GM19025 (cell line): ENCODE results near the gene GPR3.

ENCODE experiments used
- ATAC-seq: cut with Tn5 transposase; IDR thresholded peaks from one replicate; pipeline ENCODE4 v1.9.1; 2021; ENCODE audit warnings: mild to moderate bottlenecking, low read depth, moderate library complexity; ENCODE audit not compliant: unreplicated experiment

The GPR3 gene

GRCh38 chr1:27392096-27392777 lies at the start of gene GPR3:
TSS of gene GPR3 (plus strand) at chr1:27392622. CDS start at chr1:27393799, 1,177 bp downstream.
- ATAC-seq: peak; percentile 74

GRCh38 chr1:27342778-27343638 lies 49.4 kb upstream of the GPR3 start:
- no peak for ATAC-seq

- ATAC-seq: no peak
Measured at GRCh38 chr1:27343639-27344025, 48.8 kb upstream of the GPR3 start.

GRCh38 chr1:27345272-27345671 lies 47.1 kb upstream of the GPR3 start:
- no peak for ATAC-seq

- no peak for ATAC-seq
Measured at GRCh38 chr1:27346357-27346756, 46.1 kb upstream of the GPR3 start.

- ATAC-seq: no peak
Measured at GRCh38 chr1:27346991-27347624, 45.3 kb upstream of the GPR3 start.

- ATAC-seq: no peak
Measured at GRCh38 chr1:27348861-27349783, 43.3 kb upstream of the GPR3 start.

- ATAC-seq: no peak
Measured at GRCh38 chr1:27349784-27350662, 42.4 kb upstream of the GPR3 start.

- ATAC-seq: no peak
Measured at GRCh38 chr1:27350663-27351540, 41.5 kb upstream of the GPR3 start.

- no peak for ATAC-seq
Measured at GRCh38 chr1:27351541-27352107, 40.8 kb upstream of the GPR3 start.

GRCh38 chr1:27353166-27353565 lies 39.3 kb upstream of the GPR3 start:
- no peak for ATAC-seq

- no peak for ATAC-seq
Measured at GRCh38 chr1:27353629-27354028, 38.8 kb upstream of the GPR3 start.

- no peak for ATAC-seq
Measured at GRCh38 chr1:27355683-27356082, 36.7 kb upstream of the GPR3 start.

GRCh38 chr1:27356277-27356618 lies 36.2 kb upstream of the GPR3 start:
- no peak for ATAC-seq

GRCh38 chr1:27356619-27357280 lies 35.7 kb upstream of the GPR3 start:
- ATAC-seq: no peak

- ATAC-seq: no peak
Measured at GRCh38 chr1:27357281-27358037, 35.0 kb upstream of the GPR3 start.
